Stimulated activated CD8-positive, alpha-beta memory T cell treated with anti-CD3 and anti-CD28 coated beads, Interleukin-2, amount 100 ng/mL, for 1 hour (primary cell): ENCODE measurements around the gene POU2F3.
A peak's percentile ranks its signal among the peaks of the same experiment; 100 is the strongest.

Experiments
- DNase-seq, 2 donors: peaks; one replicate each; pipeline ENCODE4 v3.0.0-alpha.2; 2020; ENCODE audit warnings: low read depth in 2 of 2

The POU2F3 gene

DNA sequence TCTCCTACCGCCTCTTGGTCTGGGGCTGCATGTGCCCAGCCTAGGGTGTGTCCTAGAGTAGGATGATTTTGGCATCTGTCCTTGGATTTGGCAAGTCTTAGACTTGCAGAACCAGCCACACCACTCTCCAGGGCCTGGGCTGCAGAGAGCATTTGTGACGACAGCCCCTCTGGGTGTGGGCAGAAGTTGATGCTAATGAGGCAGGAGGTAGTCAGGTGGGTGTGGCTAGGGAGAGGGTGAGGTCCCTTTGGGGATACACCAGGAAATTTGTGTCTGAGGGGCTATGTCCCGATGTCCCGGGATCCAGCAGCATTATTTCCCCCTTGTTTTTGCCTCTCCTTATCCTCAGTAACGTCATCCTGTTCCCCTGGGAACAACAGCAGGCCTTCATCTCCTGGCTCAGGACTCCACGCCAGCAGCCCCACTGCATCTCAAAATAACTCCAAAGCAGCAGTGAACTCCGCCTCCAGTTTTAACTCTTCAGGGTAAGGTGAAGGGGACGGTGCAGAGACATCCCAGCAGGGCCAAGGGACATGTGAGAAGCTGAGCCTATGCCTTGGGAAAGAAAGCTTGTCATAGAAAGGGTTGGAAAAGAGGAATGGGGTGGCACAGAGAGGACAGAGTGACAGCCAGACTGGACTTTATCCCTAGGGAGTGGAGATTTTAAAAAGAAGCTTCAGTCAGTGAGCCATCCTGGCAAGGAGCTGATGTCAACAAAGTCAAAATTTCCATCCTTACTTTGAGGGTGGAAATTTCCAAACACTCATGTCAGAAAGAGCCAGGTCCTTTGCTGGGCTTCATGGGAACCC, 77.1 kb downstream of the POU2F3 start:
- DNase-seq = no peak

DNA sequence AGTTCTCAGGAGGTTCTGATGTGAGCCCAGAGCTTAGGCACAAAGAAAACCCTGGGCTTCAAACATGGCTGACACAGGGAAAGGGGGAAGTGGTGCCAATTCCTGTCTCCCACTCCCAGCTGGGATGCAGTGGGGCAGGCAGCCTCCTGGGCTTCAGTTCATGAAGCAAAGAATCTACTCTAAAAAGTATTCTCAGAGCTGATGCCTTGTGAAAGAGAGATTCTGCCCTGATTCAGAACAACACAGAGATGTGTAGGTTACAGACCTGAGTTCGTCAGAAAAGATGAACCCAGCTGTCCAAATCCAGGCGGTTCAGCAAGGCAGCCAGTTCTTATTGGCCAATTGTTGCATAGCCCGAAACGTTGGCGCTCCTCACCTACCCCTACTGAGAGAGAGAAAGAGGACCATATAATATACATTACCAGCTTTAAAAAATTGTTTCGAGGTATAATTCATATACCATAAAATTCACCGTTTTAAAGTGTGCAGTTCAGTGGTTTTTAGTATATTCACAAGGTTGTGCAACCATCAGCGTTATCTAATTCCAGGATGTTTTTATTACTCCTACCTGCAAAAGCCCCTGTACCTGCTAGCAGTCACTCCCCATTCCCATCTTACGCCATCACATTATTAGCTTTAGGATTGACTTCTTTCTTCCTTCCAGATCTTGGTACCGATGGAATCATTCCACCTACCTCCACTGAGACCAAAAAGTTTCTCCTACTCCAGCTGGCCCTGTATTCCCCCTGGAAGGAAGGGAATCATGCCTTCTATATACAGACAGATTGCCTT, 77.9 kb downstream of the POU2F3 start:
- no peak for DNase-seq

DNA sequence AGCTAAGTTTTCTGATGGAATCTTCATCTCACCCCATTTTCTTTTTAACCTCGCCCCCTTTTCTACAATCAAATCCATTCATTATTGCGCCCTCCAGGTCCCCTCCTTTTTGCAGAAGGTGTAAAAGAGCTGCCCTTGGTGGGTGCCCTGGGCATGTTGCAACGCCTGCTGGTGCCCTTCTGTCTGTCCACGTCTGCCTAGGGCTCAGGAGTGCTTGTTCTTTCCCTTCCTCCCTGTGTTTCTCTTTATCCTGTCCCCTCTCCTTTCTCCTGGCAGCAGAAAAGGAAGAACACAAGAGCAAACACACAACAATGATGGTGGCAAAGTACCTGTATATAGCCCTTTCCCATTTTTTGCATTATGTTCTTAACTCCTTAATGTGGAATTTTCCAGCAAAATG, 79.0 kb downstream of the POU2F3 start:
- no peak for DNase-seq

DNA sequence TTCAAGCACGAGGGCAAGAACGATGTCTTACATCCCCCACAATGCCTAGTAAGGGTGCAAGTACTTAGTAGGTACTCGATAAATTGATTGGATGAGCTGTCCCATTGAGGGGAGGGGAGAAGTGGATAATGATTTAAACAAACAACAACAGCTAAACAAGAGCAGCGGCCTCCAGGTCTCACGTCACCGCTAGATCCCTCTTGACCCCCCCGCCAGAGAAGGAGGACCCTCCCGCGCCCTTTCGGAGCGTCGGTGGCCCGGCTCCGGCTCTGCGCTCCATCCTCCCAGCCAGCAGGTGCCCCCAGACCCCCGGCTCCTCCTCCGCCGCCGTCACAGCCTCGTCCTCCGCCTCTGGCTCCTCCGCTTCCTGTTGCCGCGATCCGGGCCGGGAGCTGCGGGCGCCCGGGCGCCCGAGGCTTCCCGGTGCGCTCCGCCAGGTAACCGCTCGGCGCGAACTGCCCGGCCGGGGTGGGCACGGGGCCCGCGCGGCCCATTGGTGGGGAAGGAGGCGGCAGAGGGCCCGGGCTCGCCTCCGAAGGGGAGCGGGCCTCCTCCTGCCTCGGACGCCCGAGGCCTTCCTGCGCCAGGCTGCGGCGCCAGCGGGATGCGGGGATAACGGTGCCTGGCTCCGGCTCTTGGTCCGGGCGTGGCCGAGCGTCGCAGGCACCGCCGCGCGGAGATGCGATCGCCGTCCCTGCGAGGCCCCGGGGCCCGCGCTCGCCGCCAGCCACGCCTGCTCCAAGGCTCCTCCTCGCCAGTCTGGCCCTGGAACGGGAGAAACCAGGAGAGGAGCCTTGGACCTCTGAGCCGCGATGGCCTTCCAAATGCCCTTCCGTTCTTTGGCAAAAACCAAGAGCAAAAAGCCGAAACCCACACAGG, 85.2 kb downstream of the POU2F3 start, which contains the start of gene TLCD5:
Gene TLCD5, plus strand, starts transcription at position 368 of the 879 bp plus-strand sequence. CDS start 2,143 bp downstream, outside the sequence.
- DNase-seq = no peak

DNA sequence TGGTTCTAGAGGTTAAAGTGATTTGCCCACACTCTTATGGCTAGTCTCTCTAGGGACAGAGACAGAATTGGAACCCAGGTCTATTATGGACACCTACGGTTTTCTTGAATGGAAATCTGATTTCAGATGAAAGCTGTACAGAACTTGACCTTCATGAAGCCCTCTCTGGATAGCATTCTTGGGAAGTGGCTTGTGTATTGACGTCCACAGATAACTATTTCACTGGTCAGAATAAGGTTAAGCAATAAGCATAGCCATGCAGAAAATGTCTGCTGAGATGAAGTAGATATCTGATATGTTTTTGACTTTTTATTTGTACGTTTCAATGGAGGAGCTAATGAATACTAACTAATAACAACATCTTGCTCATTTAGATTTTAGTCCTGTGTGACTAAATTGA, 86.3 kb downstream of the POU2F3 start:
- no peak for DNase-seq

DNA sequence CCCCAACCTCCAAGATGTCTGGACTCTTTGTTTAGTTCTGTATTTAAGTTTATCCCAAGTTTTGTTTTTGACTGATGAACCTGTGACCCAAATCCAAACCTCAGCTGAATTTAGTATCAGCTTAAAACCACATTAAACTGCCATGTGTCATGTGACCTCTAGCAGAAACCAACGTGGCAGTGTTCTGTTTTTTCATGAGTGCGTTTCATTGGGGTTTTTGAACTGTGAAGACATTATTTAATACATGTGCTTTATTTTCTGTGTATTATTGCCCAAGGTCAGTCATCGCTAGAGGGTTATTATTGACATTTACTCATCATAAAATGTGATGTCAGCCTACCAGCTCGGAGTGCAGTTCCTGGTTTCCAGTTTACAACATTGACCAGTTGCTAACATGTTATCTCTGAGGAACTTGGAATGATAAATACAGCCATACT, 86.9 kb downstream of the POU2F3 start:
- no peak for DNase-seq

DNA sequence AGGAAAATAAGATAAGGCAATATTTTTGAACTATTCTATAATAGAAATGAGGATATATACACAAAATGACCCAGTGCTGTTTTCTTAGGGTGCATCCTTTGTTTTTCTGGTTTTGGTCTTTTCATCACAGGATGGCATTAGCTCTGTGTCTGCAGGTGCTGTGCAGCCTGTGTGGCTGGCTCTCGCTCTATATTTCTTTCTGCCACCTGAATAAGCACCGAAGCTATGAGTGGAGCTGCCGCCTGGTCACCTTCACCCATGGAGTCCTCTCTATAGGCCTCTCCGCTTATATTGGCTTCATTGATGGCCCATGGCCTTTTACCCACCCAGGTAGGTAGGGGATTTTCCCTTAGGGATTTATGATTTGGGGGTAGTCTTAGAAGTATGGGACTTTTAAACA, 87.4 kb downstream of the POU2F3 start:
- DNase-seq = no peak

DNA sequence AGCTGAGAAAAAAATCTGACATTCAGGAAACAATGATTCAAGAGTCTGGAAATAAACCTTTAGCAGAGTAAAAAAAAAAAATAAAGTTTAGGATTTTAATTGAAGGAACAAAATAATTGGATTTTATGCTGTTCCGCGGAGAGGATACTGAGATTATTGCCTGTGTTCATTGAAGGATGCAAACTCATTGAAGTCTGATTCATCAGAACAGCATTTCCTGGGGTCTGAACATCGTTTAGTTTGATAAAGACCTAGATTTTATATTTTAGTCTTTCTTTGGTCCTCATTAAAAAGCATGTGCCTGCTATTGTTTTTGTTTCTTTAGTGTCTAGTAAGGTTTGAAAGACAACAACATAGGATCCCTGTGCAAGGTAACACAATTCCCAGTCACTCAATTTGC, 89.6 kb downstream of the POU2F3 start:
- no peak for DNase-seq

DNA sequence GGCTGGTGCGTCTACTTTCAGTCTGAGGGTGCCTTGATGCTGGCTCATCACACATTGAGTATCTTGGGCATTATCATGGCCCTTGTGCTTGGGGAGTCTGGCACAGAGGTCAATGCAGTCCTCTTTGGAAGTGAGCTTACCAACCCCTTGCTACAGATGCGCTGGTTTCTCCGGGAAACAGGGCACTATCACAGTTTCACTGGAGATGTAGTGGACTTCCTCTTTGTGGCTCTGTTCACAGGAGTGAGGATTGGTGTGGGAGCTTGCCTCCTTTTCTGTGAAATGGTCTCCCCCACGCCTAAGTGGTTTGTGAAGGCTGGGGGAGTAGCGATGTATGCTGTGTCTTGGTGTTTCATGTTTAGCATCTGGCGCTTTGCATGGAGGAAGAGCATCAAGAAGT, 90.1 kb downstream of the POU2F3 start:
- DNase-seq = no peak

DNA sequence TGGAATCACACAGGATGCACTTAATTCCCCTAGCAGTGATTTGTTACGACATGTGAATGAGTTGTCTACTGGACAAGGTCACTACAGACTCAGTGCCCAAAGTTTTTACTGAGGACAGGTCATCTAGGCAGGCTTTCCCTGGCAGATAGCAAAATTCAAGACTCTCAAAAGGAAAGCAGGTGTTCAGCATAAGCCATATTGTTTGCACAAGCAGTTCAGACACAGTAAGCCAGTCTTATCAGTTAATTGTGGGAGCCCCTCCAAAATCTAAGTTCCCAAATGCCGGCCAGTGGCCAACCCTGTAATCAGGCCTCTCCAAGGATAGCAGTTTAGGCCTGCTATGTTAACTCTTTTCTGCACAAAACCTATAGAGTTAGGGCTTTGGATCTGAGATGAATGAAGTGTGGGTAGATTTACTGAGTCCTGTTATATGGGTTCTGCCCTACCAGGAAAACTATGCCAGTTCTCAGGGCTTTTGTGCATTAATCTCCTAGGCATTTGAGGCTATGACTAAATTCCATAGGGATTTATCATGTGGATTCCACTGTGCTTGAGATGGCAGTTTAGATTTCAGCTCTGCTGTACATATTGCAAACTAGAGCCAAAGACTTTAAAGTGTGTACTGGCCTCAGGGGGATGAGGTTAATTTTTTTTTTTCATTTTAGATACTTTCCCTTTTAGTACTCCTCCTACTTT, 91.5 kb downstream of the POU2F3 start:
- no peak for DNase-seq

DNA sequence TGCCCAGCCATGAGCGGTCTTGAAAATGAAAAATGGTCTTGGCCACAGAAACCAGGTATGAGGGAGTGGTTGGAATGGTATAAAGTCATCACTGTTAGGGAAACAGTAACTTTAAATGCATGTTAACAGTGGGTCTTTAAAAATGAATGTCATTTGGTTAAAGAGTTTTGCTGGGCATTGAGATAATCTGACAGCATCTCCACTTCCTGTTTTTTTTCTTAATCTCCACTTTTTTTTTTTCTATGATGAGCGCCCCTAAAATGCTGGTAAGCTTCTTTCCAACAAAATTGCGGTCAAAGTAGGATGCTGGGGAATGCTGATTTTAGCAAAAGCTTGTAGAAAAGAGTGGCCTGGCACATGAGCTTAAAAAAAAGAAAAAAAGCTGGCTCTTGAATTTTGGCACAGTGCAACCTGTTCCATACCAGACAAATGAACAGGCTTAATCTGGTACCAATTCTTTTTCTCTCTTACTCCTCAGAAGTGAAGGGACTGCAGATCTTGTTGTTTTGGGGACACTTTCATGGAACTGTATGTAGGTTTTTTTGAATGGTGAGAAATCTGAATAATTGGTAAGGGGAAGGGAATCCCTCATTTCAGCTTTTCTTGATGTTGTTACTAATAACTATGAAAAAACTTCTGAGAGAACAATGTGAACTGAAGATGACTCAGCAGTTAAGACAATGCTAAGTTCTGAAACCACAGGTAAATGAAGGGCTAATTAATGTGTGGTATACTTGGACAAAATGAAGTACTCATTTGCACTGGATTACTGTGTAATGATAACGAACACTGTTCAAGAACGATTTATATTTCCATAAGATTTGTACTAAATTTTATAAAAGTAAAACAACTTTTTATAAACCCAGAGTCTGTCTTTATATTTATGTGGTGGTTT, 93.1 kb downstream of the POU2F3 start:
- no peak for DNase-seq

DNA sequence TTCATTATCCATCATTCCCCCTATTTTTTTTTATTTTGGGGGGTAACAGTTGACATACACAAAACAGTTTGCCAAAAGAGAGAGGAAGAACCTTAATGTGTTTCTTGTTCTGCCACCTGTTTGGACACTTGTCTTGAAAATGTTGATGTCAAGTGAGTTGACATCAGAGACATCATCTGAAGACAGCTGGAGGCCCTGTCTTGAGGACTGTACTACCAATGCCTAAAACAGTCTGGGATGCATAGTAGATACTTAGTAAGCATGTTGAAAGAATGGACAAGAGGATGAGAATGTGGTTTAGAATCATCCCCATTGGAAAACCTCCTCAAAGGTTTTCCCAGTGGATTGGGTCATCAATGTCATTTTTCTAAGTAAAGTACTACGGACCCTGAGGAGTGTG, 93.9 kb downstream of the POU2F3 start:
- DNase-seq = no peak

DNA sequence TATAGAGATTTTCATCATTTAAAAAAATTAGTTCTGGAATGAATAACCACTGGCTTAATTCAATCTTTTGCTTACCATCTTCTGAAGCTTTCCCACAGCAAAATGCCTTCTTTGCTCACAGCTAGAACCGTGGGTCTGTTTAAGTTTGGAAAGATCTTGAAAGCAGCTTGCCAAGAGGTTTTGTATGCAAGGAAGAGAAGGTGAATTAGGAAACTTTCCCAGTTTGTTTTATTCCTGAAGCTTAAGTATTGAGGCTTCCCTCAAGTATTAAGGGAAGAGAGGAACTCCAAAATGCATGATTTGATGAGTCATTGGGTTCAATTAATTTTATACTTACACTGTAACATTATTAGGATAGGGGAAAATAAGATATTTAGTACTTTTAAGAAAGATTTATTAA, 94.4 kb downstream of the POU2F3 start:
- no peak for DNase-seq

DNA sequence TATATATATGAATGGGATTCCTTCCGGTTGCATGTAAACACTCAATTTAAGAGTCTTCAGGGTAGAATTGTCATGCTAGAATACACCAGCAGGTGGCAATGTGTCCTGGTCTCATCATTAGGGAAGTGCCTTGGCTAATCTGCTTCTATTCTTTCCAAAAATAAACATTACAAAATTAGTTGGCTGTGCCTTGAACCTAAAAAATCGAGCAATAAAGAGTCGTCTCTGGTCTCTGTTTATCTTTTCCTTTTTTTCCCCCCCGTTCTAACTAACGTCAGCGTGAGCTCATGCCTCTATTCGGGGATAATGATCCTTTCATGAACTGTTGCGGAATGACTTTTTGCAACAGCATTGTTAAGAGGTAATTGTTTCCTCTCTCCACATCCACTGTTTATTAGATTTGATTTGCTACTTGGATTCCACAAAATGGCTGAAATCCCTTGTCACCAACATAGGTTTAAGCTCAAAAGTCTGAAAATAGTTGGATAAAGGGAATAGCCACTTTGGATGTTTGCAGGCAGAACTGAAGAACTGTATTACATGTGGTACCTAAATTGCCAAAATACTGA, 95.0 kb downstream of the POU2F3 start:
- peak in 1 of 2 donors; percentile 23 for DNase-seq

DNA sequence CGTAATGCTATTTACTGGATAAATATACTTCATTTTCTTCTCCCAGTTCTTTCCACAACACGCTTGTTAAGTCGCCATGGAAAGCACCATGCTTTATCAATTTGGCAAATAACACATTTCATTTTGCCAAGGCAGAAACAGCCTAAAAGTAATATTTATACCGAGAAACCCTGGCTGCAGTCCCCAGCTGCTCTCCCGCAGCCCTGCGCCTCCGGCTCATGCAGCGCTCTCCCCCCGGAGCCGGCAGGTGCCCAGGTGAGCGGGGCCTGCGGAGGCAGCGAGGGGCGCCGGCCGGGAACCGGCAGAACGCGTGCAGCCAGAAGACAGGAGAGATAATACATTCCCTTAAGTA, 95.6 kb downstream of the POU2F3 start:
- DNase-seq = no peak

DNA sequence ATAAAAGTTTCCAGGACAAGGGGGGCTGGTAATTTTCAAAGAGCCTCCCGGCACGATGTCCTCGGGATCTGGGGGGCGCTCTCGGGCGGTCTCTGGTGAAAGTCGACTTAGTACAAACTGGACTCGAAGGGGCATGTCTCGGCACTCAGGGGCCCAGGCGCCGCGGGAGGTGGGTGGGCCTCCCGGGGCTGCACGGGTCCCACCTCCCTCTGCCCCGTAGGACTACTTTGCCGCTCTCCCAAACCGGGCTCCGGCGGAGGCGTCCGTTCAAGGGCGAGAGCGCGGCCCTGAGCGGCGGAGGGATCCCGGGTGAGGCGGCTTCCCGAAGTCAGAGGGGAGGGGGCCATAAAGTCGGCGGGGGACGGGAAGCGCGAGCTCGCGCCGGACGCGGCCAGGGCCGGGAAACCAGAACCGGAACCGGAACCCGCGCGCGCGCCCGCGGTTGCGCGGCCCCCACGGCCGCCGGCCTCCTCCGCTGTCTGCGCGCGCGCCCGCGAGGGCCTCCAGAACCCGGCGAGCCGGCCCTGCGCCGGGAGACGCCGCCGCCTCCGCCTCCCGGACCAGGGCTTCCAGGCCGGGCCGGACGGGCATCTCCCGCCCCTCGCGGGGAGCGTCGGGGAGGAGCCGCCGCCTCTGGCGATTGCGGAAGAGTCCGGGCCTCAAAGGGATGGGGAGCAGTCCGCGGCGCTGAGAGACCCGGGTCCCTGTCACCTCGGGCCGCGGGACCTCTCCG, 96.1 kb downstream of the POU2F3 start, which contains the start of gene ARHGEF12:
Gene ARHGEF12, plus strand, starts transcription at position 506 of the 733 bp plus-strand sequence. CDS start 831 bp downstream, outside the sequence.
- peak; percentile 43 to 55 for DNase-seq

DNA sequence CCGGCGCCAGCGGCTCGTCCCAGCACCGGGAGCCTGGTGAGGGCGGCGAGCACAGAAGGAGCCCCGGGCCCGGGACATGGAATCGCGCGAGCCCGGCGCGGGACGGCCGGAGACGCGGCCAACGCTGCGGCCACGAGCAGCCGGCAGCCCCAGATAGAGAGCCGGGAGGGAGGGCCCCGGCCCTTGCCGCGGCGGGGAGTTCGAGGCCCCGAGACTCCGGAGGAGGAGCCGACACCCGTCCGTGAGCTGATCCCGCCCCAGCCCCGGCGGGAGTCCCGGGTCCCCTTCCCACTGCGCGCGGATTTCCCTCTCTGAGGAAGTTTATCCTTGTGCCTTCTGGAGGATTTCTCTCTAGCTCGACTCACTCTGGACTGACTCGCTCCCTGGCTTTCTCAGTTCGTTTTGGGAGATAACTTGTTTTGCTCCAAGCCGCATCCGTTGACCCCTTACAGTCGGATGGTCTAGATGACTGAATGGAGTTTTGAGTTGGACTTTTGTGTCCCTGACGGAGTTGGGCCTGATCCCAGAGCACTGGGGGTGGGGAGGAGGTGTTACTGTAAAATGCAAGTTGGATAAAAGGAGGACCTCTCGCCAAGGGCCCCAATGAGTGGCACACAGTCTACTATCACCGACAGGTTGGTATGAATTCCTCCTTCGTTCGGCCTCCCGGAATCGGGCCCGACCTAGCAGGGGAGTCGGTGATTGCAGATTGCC, 96.9 kb downstream of the POU2F3 start:
- DNase-seq = peak in 1 of 2 donors; percentile 0

DNA sequence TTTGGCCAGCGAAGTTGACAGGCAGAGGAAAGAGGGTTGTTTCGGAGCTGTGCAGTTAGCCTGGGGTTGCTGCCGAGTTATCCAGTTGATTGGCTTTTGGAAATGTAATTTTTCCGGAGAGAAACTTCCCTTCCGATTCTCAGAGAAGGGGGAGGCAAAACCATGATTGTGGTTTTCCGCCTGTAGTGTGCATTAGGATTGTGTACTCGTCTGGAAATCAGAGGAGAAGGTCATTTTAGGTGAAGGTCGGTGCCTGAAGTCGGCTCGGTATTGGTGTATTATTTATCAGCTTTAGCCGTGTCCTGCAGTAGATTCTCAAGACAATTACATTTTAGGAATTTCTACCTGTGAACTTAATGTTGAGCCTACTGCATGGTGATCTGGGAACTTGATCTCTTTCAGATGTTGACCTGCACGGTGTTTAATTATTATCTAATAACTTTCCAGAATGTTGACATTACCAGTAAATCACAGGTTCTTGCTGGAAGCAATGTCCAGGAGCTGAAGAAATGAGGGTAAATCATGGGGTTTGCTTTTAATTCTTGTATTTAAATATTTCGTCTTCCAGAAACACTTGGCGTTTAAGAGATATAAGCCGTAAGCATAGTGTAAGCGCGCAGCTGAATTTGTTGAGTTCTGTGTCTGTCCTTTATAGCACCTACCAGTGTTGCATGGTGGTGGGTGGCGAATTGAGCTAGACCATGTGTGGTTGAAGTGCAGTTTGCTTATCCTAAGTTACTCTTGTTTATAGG, 97.6 kb downstream of the POU2F3 start:
- DNase-seq = no peak
